GM18870 (cell line): Measurements from ENCODE around the gene FSHB.
"Not testable (repeated sequence)": the region's sequence is repeated elsewhere in the genome, so short reads cannot be mapped to it uniquely, and the experiment has no call there.

ENCODE experiments used
- ATAC-seq: cut with Tn5 transposase; IDR thresholded peaks from one replicate; pipeline ENCODE4 v1.9.1; 2021; ENCODE audit warnings: moderate library complexity; ENCODE audit not compliant: unreplicated experiment

FSHB gene

GRCh38 chr11:30230714-30231113 lies at the start of gene FSHB:
Gene FSHB, plus strand, starts transcription at chr11:30231014. Its CDS starts 889 bp downstream, at chr11:30231903.
- ATAC-seq: no peak

DNA sequence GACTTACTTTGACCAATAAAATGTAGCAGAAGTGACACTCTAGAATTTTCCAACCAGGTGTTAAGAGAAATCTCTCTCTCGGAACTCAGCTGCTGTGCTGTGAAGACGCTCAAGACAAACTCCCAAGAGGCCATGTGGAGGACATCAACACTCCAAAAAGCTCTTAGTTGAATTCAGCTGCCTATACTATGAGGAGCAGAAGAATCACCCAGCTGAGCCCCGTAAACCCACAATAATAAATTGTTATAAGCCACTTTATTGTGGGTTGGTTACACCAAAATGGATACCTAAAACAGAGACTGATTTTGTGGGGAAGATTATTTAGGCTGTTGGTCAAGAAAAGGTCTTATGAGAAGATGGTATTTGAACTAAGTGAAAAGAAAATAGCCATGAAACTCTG lies 44.1 kb upstream of the FSHB start:
- no peak for ATAC-seq

DNA sequence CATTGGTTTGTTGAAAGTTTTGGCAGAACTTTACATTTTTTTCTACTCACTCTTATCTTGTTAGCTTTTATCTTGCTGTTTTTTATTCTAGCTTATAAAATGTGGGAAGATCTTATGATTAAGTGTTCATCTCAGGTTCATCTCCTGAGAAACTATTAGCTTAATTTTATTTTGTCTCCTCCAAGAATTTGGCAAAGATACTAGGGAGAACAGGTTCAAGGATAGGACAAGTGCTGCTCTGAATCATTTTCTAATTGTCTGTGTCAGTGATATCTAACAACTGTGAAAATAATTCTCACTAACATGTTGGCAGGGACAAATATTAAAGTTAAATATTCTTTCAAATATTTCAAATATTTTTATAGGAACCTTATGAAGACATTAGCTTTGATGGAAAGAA lies 38.2 kb upstream of the FSHB start:
- ATAC-seq: no peak

DNA sequence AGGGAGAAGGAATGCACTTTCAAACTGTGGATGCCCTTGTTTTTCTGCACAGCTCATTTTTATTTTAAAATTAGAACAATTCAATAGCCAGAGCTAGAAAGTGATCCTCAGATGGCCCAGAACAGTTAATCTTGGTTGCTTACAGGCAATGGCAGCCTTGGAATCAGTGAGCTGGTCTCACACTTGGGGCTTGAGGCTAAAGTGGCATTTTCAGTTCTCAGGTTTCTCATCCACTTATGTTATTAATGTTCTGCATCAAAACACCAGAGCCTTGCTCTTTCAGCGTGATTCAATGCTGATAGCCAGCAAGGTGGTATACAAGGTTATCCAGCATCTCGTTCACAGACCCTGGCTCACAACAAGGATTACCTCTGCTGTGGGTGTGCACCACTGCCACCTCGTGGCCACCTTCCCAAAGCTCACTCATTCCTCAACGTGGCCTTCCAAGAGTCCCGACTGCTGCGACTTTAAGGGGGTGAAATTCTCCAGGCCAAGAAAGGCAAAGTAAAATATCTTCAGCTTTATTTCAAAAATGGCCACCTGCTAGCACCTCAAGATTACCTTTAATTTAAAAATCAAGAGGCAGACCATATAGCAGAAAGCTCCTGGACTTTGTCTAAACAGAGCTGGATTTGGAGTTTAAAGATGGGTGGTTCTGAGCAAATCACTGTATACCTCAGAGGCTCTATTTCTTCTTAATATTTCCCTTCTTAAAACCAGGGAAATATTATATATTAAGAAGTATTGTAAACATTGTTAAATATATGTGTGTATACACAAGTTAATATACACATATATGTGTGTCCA lies 34.2 kb upstream of the FSHB start:
- ATAC-seq: peak; percentile 94

DNA sequence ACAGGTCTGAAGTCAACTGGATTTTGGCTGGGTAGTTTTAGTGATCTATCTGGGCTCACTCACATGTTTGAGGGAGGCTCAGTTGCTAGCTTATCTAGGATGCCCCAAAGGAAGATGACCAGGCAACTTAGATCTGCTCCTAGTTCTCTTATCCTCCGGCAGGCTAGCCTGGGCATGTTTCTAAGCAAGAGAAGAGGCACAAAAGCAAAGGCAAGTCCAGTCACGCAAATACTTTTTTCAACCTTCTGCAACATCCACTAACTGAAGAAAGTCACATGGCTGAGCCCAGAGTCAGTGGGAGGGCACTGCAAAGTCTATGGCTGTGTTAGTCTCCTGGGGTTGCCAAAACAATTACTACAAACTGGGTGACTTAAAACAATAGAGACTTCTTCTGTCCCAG lies 32.9 kb upstream of the FSHB start:
- ATAC-seq: no peak

- not testable (repeated sequence) for ATAC-seq
Measured at GRCh38 chr11:30202989-30203388, 27.8 kb upstream of the FSHB start.

- no peak for ATAC-seq
Measured at GRCh38 chr11:30203850-30204249, 27.0 kb upstream of the FSHB start.

DNA sequence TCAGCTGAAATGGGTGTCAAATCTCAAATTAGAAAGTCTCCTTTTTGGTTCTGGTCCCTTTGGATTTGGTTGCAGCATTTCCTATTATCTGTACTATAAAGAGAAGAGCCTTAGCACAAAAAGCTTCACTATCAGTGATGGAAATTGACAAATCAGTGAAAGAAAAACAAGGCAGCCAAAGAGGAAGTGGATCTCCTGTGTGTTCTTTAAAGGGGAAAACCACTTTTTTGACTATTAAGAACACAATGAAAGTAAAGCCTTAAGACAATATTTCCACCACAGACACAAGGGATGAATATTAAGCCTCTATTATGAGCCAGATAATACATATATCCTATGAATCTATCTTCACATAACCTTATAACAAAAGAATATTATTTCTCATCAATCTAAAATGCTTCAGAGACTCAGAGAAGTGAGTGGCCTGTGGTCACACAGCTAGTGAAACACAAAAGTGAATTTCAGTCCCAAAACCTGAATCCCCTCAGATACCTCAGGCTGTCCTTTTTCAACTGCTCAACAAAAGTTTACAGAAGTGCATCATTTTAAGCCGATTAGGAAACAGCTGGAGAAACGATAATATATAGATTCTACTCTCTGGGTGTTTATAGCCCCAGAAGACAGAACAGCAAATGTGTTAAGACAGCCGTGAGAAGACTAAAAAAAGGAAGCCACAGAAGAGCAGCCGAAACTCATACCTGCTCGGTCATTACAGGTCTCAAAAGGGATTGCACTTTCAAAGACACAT lies 24.4 kb upstream of the FSHB start:
- ATAC-seq: peak; percentile 88

GRCh38 chr11:30210357-30210756 lies 20.5 kb upstream of the FSHB start:
- no peak for ATAC-seq

DNA sequence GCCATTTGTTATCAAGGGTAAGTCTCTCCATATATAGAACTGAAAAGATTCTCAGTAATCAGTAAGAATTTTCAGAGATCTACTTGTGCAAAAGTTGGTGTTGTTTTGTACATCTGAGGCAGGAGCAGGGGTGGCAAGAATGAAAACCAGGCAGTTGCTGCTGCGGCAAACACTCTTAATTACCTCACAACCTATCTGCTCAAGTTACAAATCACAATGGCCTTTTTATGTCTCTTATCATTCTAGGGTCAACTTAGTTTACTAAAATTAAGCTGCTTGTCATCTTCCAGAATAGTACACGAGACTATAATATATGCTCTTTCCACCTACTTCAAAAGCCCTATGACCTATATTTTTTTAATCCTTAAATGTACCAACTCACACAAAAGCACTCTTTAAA lies 14.3 kb upstream of the FSHB start:
- ATAC-seq: no peak

DNA sequence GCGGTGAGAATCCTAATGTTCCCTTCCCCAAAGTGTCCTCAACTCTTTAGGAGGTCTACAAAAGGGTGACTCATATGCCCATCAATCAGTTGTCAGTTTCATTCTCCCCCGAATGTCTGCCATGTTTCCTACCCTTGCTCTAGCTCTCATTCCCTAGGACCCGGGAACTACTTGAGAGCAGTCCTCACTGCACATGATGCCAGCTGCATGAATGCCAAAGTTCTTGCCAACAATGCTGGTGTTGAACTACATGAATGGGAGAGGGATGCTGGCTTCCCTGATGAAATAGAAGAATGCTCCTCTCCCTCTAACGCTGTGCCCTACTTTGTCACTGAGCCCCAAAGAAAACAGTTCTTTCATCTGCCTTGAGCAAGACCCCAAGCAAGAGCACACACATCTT lies 12.5 kb upstream of the FSHB start:
- ATAC-seq: no peak

- ATAC-seq: no peak
Measured at GRCh38 chr11:30225642-30226041, 5.2 kb upstream of the FSHB start.

DNA sequence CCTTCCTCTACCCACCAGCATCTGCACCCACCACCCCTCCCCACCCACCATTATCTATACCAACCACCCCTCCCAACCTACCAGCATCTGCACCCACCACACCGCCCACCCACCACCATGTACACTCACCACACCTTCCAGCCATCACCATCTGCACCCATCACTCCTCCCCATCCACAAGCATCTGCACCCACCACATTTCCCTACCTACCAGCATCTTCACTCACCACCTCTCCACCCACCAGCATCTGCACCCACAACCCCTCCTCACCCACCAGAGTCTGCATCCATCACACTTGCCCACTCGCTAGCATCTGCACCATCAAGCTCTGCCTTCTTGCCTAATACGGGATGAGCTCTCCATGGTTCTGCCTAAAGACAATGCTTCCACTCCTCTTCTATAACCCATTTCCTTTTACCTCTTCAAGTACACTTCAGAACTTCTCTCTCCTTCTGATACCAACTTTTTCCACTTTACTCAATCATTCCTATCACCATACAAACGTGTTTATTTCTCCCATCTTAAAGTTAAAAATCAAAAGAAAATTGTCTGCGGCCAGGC lies 2.4 kb upstream of the FSHB start:
- ATAC-seq: no peak

GRCh38 chr11:30239025-30239424 lies 8.2 kb downstream of the FSHB start:
- ATAC-seq: no peak

DNA sequence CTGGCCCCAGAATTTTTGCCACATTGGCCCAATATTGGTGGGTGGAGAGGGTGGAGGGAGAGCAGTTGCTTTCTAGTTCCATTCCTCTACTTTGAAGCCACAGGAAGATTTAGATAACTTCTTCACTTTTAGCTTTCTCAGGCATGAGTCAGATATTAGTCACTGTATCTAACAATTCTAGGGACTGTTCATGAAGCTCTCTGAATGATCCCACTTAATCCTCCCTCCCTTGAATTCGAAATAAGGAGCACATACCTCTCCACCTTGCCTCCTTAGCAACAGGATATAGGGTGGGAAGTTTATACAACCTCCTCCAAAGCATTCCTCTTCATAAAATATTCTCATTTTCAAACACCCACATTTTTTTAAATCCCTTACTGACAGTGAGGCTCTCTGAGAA lies 13.5 kb downstream of the FSHB start:
- no peak for ATAC-seq

- ATAC-seq: no peak
Measured at GRCh38 chr11:30245621-30246020, 14.8 kb downstream of the FSHB start.

DNA sequence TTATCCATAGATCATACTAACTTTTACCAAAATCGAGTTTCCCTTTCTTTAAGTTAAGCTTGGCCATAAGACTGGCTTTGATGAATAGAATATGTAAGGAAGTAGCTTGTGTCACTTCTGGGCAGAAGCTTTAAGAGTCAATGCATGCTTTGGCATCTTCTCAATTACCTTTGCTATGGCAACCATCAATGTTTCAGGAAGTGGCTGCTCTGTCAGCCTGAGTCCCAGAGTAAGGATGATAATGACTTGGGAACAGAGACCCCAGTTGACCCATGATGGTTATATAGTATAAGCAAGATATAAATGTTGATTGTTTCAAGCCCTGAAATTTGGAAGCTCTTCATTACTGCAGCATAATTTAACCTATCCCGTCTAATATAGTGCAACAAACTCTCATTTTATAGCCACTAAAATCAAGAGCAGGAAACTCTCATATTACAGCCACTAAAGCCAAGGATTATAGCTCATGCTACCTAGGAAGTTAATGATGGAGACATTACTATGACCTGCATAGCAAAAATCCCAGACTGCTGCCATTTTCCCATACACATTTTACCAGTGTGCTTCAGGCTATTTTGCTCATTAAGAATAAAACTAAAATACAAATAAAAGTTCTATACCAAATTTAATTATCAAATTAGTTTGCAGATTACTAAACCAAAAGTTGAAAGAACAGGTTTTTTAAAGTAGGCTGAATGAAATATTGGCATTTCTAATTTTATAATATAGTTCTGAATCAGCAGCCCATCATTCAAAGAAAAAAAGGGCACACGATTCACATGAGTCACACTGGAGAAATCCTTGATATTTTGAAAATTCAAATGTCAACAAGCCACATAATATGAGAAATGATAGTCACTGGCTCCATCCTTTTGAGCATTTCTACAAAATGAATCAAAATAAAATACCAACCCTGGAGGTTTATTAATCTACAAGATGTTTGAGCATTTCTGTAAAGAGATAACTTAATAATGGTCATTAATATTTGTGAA lies 23.8 kb downstream of the FSHB start:
- ATAC-seq: no peak

DNA sequence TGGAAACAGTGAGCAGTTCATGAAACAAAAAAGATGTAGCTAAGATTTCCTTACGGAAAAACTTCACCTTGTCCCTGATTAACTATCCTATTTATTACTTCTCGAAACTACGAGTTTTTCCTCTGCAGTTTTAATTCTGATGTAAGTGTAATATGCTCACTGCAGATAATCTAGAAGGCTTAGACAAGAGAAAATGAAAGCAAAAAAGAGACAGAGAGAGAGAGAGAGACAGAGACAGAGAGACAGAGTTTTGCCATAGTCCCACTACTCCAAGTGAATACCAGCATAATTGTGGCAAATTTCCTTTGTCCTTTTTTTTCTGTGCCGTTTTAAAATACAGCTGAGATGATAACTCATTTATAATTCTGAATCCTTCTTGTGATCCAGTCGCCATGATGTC lies 24.8 kb downstream of the FSHB start:
- no peak for ATAC-seq

DNA sequence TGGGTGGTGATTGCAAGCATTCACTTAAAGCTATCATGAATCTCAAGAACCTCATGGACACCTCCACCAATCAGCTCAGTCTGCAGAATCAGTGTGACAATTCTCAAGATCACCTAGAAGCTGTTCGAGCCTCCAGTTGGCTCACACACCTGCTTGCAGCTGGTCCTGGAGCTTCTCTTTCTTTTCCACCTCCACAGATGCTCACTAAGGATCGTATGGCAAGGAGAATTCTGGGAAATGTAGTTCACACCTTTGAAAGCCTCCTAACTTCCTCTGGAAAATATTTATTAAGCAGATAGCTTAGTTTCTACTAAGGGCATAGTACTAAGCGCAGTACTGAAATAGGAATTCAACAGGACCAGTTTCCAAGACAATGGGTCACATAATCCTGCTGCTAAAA lies 26.2 kb downstream of the FSHB start:
- ATAC-seq: no peak

- ATAC-seq: no peak
Measured at GRCh38 chr11:30258679-30259078, 27.9 kb downstream of the FSHB start.

DNA sequence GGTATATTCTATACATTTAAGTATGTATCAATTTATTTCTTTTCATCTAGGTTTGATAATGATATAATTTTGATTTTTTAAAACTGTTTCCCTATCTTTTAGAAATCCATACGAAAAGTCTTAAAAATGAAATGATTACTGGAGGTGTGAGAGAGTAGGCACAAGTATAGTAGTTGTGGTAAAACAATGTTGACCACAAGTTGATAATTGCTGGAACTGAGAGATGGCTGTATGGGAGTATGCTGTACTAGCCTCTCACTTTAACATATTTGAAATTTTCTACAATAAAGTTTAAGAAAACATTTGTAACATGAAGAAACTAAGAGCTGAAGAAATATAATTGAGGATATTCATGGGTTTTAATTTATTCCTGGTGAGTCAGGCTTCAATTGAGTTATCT lies 30.0 kb downstream of the FSHB start:
- ATAC-seq: peak; percentile 94
